Islet precursor cell (in vitro differentiated cells): Measurements from ENCODE around the gene OR51E1.
A peak's percentile ranks its signal among the peaks of the same experiment; 100 is the strongest.

ENCODE experiments used
- DNase-seq: peaks from one replicate; pipeline ENCODE4 v3.0.0-alpha.2; 2018

OR51E1 gene

GRCh38 chr11:4643682-4644081 is at the start of gene OR51E1:
OR51E1 (plus strand) TSS chr11:4643982; CDS start chr11:4652527, 8,545 bp downstream.
- DNase-seq, result no peak

- DNase-seq, result no peak
Observed at GRCh38 chr11:4605057-4605456, 38.7 kb upstream of the OR51E1 start.

GRCh38 chr11:4606231-4607015 is 37.4 kb upstream of the OR51E1 start:
- DNase-seq, result no peak

GRCh38 chr11:4607096-4607495 is 36.7 kb upstream of the OR51E1 start:
- no peak for DNase-seq

GRCh38 chr11:4607781-4608666 is 35.8 kb upstream of the OR51E1 start, which contains the start of gene TRIM68:
TRIM68 (minus strand) TSS chr11:4608231; CDS start chr11:4605504, 2,727 bp downstream.
- peak; percentile 99 for DNase-seq

- DNase-seq, result no peak
Observed at GRCh38 chr11:4610258-4610935, 33.4 kb upstream of the OR51E1 start.

GRCh38 chr11:4611986-4612385 is 31.8 kb upstream of the OR51E1 start:
- no peak for DNase-seq

GRCh38 chr11:4615856-4616444 is 27.8 kb upstream of the OR51E1 start:
- DNase-seq, result no peak

- no peak for DNase-seq
Observed at GRCh38 chr11:4619514-4619913, 24.3 kb upstream of the OR51E1 start.

- DNase-seq, result peak; percentile 82
Observed at GRCh38 chr11:4626207-4627099, 17.3 kb upstream of the OR51E1 start.

- no peak for DNase-seq
Observed at GRCh38 chr11:4636136-4636535, 7.6 kb upstream of the OR51E1 start.

- peak; percentile 88 for DNase-seq
Observed at GRCh38 chr11:4636962-4637661, 6.7 kb upstream of the OR51E1 start, which contains the start of gene OR51D1. OR51D1 (plus strand) TSS chr11:4637477; CDS start chr11:4639791, 2,314 bp downstream.

GRCh38 chr11:4637662-4638047 is 6.1 kb upstream of the OR51E1 start:
- no peak for DNase-seq

- no peak for DNase-seq
Observed at GRCh38 chr11:4639931-4640330, 3.9 kb upstream of the OR51E1 start.

GRCh38 chr11:4641501-4641900 is 2.3 kb upstream of the OR51E1 start:
- no peak for DNase-seq

GRCh38 chr11:4642043-4642442 is 1.7 kb upstream of the OR51E1 start:
- DNase-seq, result no peak

- DNase-seq, result no peak
Observed at GRCh38 chr11:4643076-4643475, 706 bp upstream of the OR51E1 start.

- no peak for DNase-seq
Observed at GRCh38 chr11:4644233-4644632, 451 bp downstream of the OR51E1 start.

GRCh38 chr11:4645974-4646373 is 2.2 kb downstream of the OR51E1 start:
- no peak for DNase-seq

- DNase-seq, result no peak
Observed at GRCh38 chr11:4647766-4648165, 4.0 kb downstream of the OR51E1 start.
